ES-I3 (cell line): ENCODE measurements around the gene KLF16.

Experiments
- H3K36me3 ChIP-seq: 2 replicates; pipeline ENCODE4 v1.6.1; 2013; ENCODE audit warnings: mild to moderate bottlenecking, low read length, control low read depth, moderate library complexity; ENCODE audit not compliant: insufficient read depth
- H3K4me1 ChIP-seq: 2 replicates; pipeline ENCODE4 v1.6.1; 2013; ENCODE audit warnings: mild to moderate bottlenecking, control low read depth, low read length; ENCODE audit not compliant: insufficient read depth
- H3K9ac ChIP-seq: 2 replicates; pipeline ENCODE4 v1.6.1; 2013; ENCODE audit warnings: low read depth, mild to moderate bottlenecking, low read length, moderate library complexity
- H3K9me3 ChIP-seq: 2 replicates; pipeline ENCODE4 v1.6.1; 2013; ENCODE audit warnings: mild to moderate bottlenecking, low read length, moderate library complexity; ENCODE audit not compliant: control insufficient read depth, insufficient read depth

The KLF16 gene

GRCh38 chr19:1813192-1814182 is 49.9 kb downstream of the KLF16 start:
- Histone ChIP-seq H3K4me1 (no peaks in the 10 kb centered on the region), H3K9ac (peak overlapping the region; percentile 62), H3K36me3 (no peaks in the 10 kb centered on the region), H3K9me3 (no peaks in the 10 kb centered on the region)

GRCh38 chr19:1812426-1813191 is 50.8 kb downstream of the KLF16 start:
- Histone ChIP-seq H3K9me3 (no peaks in the 10 kb centered on the region), H3K36me3 (no peaks in the 10 kb centered on the region), H3K4me1 (no peaks in the 10 kb centered on the region), H3K9ac (peak overlapping the region; percentile 62; the same call in 1 of the 2 replicates)

- Histone ChIP-seq H3K4me1 (no peaks in the 10 kb centered on the region), H3K9ac (peak within 1 kb of the TSS; percentile 62), H3K36me3 (no peaks in the 10 kb centered on the region), H3K9me3 (no peaks in the 10 kb centered on the region)
Observed at GRCh38 chr19:1811942-1812425, 51.4 kb downstream of the KLF16 start, which contains the start of gene ATP8B3. ATP8B3 (minus strand) TSS chr19:1812276; CDS start chr19:1811736, 540 bp downstream.

GRCh38 chr19:1811472-1811894 is 51.9 kb downstream of the KLF16 start:
- H3K36me3 ChIP-seq = no peaks in the 10 kb centered on the region

GRCh38 chr19:1810439-1811160 is 52.8 kb downstream of the KLF16 start:
- Histone ChIP-seq H3K36me3 (no peaks in the 10 kb centered on the region), H3K9me3 (no peaks in the 10 kb centered on the region), H3K4me1 (no peaks in the 10 kb centered on the region), H3K9ac (no peak overlapping the region)

More at GRCh38 chr19:1811472-1811894, 51.9 kb downstream of the KLF16 start:
- H3K4me1 ChIP-seq = no peaks in the 10 kb centered on the region
- H3K9ac ChIP-seq = peak overlapping the region; percentile 41; the same call in 1 of the 2 replicates
- H3K9me3 ChIP-seq = no peaks in the 10 kb centered on the region

- Histone ChIP-seq H3K4me1 (no peaks in the 10 kb centered on the region), H3K9me3 (no peaks in the 10 kb centered on the region), H3K9ac (no peak overlapping the region), H3K36me3 (no peaks in the 10 kb centered on the region)
Observed at GRCh38 chr19:1809678-1810077, 53.7 kb downstream of the KLF16 start.

- no peaks in the 10 kb centered on the region for H3K4me1 ChIP-seq
- no peaks in the 10 kb centered on the region for H3K9me3 ChIP-seq
- no peak overlapping the region for H3K9ac ChIP-seq
- no peaks in the 10 kb centered on the region for H3K36me3 ChIP-seq
Observed at GRCh38 chr19:1808395-1808731, 55.0 kb downstream of the KLF16 start.

GRCh38 chr19:1807695-1808394 is 55.5 kb downstream of the KLF16 start:
- H3K9ac ChIP-seq = no peak overlapping the region

GRCh38 chr19:1807030-1807694 is 56.2 kb downstream of the KLF16 start:
- H3K36me3 ChIP-seq = no peaks in the 10 kb centered on the region
- H3K9ac ChIP-seq = no peak overlapping the region
- H3K4me1 ChIP-seq = no peaks in the 10 kb centered on the region
- no peaks in the 10 kb centered on the region for H3K9me3 ChIP-seq

More at GRCh38 chr19:1807695-1808394, 55.5 kb downstream of the KLF16 start:
- H3K9me3 ChIP-seq = no peaks in the 10 kb centered on the region
- no peaks in the 10 kb centered on the region for H3K36me3 ChIP-seq
- no peaks in the 10 kb centered on the region for H3K4me1 ChIP-seq

GRCh38 chr19:1806184-1807029 is 57.0 kb downstream of the KLF16 start:
- no peaks in the 10 kb centered on the region for H3K4me1 ChIP-seq
- no peaks in the 10 kb centered on the region for H3K36me3 ChIP-seq
- no peaks in the 10 kb centered on the region for H3K9me3 ChIP-seq
- no peak overlapping the region for H3K9ac ChIP-seq

- no peaks in the 10 kb centered on the region for H3K4me1 ChIP-seq
- H3K36me3 ChIP-seq = no peaks in the 10 kb centered on the region
- H3K9me3 ChIP-seq = no peaks in the 10 kb centered on the region
- H3K9ac ChIP-seq = no peak overlapping the region
Observed at GRCh38 chr19:1805401-1806183, 57.8 kb downstream of the KLF16 start.

- H3K9me3 ChIP-seq = no peaks in the 10 kb centered on the region
- no peak overlapping the region for H3K9ac ChIP-seq
- no peaks in the 10 kb centered on the region for H3K36me3 ChIP-seq
- no peaks in the 10 kb centered on the region for H3K4me1 ChIP-seq
Observed at GRCh38 chr19:1804858-1805257, 58.5 kb downstream of the KLF16 start.
